ENCODE measurements around the gene RPRD1B. TPM values are rescaled to one million over a fixed set of nuclear protein-coding genes. Genes with fewer than 3 reads are reported as not detected.

Gene RPRD1B
- total and polyA plus RNA-seq, 5 donors, result 18.5 to 88.5 (median 67.7) TPM

DNA sequence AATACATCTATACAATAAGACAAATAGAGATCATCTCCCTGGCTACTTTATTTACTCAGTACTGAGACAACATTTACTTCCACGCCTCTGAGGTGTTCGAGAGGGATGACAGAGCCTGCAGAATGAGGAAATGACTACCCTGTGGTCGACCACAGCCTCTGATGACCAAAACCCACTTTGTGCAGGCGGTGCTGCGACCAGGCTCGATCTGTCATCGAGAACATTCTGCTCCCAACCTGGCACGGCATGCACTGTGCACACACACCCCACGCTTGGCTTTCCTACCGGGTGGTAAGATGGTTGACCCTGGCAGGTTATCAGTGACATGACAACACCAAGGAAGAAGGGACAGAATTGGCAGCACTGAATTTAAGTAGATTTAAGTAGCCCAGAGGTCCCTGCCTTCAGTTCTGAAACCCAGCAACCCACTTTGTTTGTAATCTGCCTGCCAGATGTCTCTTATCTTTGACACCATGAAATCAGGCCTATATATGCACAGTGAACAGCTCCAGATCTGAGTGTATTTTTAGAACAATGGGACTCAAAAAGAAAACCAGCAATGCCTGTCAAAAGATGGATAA, 42.9 kb upstream of the RPRD1B start:
- Histone ChIP-seq H3K27me3 (ENCODE audit: control insufficient read depth, insufficient read depth) (no peaks in the 10 kb centered on the region), H3K4me3 (ENCODE audit: low read length) (no peak overlapping the region), H3K9me3 (ENCODE audit: control insufficient read depth, low read length) (no peaks in the 10 kb centered on the region), H3K4me1 (ENCODE audit: control insufficient read depth, insufficient read depth, low read length) (peaks cover 19% of the 10 kb centered on the region), H3K27ac (ENCODE audit: low read length) (peak overlapping the region; percentile 87)
- ATAC-seq (peak; percentile 72 to 80), DNase-seq (peak; percentile 66 to 87 (median 82))
- intact Hi-C loops (cut with DNase I), result loop anchor here (5.0 to 10.0 kb wide), 3 partner anchors 83 to 426 kb away; partner anchors contain the start of gene VSTM2L (in 2 of the 4)
- WGBS, result 40% methylated on average over 10 of the region's 10 CpGs

DNA sequence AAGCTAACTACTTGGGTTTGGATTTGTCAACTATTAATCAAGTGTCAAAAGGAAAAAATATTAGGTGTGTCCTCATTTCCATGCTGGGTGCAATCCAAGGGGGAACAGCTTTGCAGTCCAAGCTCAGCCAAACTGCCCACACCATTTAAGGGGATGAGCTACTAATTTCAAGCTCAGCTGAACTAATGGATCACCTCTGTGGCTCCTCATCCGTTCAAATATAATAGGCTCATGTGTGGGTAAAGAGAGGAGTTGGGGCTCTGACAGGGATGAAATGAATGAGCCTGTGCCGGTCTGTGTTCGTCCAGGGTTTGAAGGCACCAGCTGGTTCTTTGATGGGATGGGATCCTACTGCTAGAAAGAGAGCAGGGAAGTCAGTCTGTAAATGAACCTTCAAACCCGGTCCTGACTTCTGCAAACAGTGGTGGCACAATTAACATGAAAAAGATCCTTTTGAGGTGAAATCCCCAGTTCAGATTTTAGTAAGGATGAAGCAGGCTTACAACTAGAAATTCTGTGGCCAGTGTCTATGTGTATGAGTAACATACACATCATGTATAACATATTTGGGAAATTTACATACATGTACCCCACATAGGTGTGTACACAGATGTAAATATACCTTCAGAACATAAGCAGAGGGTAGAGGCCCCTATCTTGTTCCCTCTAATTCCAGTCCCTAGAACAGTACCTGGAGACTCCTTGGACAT, 42.2 kb upstream of the RPRD1B start:
- WGBS, result 40% methylated on average over 4 of the region's 4 CpGs
- intact Hi-C loops (cut with DNase I), result loop anchor here (5.0 to 10.0 kb wide), 3 partner anchors 84 to 427 kb away; partner anchors contain the start of gene VSTM2L (in 2 of the 4)
- no peaks in the 10 kb centered on the region for H3K9me3 ChIP-seq (ENCODE audit: control insufficient read depth, low read length)
- peak in 1 of 2 donors; percentile 1 for ATAC-seq
- peaks cover 19% of the 10 kb centered on the region for H3K4me1 ChIP-seq (ENCODE audit: control insufficient read depth, insufficient read depth, low read length)
- no peak overlapping the region for H3K4me3 ChIP-seq (ENCODE audit: low read length)
- peak overlapping the region; percentile 87 for H3K27ac ChIP-seq (ENCODE audit: low read length)
- DNase-seq, result no peak
- no peaks in the 10 kb centered on the region for H3K27me3 ChIP-seq (ENCODE audit: control insufficient read depth, insufficient read depth)

DNA sequence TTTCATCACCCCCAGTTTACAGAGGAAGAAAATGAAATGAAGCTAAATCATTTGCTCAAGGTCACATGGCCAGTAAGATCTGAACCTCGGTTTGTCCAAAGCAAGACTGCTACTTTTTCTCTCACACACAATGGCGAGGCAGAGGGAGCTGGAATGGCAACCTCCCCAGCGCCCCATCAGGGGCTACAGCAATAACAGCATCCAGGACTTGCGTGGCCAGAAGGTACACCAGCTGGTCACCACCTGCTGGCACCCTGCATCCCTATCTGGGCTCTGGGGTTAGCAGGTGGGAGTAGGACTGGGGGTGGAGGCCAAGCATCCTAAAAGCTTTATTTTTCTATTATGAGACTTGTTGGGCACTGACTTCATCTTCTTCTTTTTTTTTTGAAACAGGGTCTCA, 41.6 kb upstream of the RPRD1B start:
- 90% methylated on average over 4 of the region's 4 CpGs for WGBS
- H3K4me1 ChIP-seq (ENCODE audit: control insufficient read depth, insufficient read depth, low read length), result peaks cover 19% of the 10 kb centered on the region
- ATAC-seq, result no peak

DNA sequence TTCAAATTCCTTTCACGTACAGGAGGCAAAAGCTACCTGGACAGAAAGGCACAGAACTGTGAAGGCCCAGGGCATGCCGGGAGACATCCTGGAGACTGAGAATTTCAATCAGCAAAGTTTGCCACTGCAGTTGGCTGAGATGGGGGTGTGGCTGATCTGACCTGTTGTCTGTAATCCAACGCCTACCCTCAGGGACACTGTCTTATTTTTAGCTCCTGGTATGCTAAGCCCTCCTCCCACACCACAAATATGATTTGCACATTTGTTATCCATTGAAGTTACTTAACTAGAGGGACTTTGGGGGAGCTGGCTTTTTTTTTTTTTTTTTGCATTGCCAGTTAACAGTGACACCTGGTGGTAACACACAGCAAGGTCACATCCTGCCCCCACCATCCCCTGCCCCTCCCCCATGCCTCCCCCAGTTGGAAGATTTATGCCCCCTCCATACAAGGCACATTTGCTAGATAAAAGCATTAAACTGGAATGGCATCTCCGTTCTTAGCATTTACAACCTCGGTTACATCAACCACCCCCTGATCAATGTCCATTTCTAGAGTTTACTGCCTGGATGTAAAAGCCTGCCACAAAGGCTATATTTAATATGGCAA, 40.6 kb upstream of the RPRD1B start:
- H3K4me1 ChIP-seq (ENCODE audit: control insufficient read depth, insufficient read depth, low read length), result peaks cover 19% of the 10 kb centered on the region
- intact Hi-C loops (cut with DNase I), result loop anchor here (5.0 to 10.0 kb wide), 3 partner anchors 86 to 428 kb away; partner anchors contain the start of gene VSTM2L (in 2 of the 4)
- ATAC-seq (peak; percentile 68 to 72), DNase-seq (peak in 2 of 3 donors; percentile 58 to 69)
- H3K27ac ChIP-seq (ENCODE audit: low read length), result peak overlapping the region; percentile 81
- no peak overlapping the region for H3K4me3 ChIP-seq (ENCODE audit: low read length)
- 58% methylated on average over 5 of the region's 5 CpGs for WGBS
- H3K9me3 ChIP-seq (ENCODE audit: control insufficient read depth, low read length), result no peaks in the 10 kb centered on the region
- H3K27me3 ChIP-seq (ENCODE audit: control insufficient read depth, insufficient read depth), result no peaks in the 10 kb centered on the region

More for the DNA sequence above, 41.6 kb upstream of the RPRD1B start:
- no peaks in the 10 kb centered on the region for H3K27me3 ChIP-seq (ENCODE audit: control insufficient read depth, insufficient read depth)
- no peak overlapping the region for H3K4me3 ChIP-seq (ENCODE audit: low read length)
- DNase-seq, result no peak
- H3K27ac ChIP-seq (ENCODE audit: low read length), result peak overlapping the region; percentile 81
- H3K9me3 ChIP-seq (ENCODE audit: control insufficient read depth, low read length), result no peaks in the 10 kb centered on the region
- intact Hi-C loops (cut with DNase I), result loop anchor here (5.0 to 10.0 kb wide), 3 partner anchors 85 to 427 kb away; partner anchors contain the start of gene VSTM2L (in 2 of the 4)

DNA sequence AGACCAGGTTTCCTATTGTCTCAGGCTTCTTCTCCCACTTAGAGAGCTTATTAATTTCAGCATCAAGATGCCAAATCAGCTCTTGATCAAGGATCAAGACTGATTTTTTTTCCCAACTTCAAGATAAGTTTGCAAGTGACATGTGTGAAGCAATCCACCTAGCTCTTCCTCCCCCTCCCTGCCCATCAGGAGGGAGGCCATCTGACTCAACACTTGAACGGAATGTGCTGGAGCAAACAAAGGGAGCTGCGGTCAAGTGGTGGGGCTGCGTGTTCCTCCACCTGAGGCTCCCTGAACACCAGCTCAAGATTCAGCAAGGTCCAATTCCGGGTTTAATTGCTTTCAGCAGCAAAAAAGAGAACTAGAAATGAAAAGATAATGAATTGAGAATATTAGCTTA, 39.0 kb upstream of the RPRD1B start:
- WGBS, result 70% methylated on average over 4 of the region's 4 CpGs
- intact Hi-C loops (cut with DNase I), result loop anchor here (5.0 to 10.0 kb wide), 3 partner anchors 87 to 430 kb away; partner anchors contain the start of gene VSTM2L (in 2 of the 4)
- Histone ChIP-seq H3K27ac (ENCODE audit: low read length) (no peak overlapping the region), H3K9me3 (ENCODE audit: control insufficient read depth, low read length) (no peaks in the 10 kb centered on the region), H3K4me1 (ENCODE audit: control insufficient read depth, insufficient read depth, low read length) (peaks cover 13% of the 10 kb centered on the region), H3K27me3 (ENCODE audit: control insufficient read depth, insufficient read depth) (no peaks in the 10 kb centered on the region), H3K4me3 (ENCODE audit: low read length) (no peak overlapping the region)
- peak in 1 of 3 donors; percentile 54 for DNase-seq
- ATAC-seq, result no peak

DNA sequence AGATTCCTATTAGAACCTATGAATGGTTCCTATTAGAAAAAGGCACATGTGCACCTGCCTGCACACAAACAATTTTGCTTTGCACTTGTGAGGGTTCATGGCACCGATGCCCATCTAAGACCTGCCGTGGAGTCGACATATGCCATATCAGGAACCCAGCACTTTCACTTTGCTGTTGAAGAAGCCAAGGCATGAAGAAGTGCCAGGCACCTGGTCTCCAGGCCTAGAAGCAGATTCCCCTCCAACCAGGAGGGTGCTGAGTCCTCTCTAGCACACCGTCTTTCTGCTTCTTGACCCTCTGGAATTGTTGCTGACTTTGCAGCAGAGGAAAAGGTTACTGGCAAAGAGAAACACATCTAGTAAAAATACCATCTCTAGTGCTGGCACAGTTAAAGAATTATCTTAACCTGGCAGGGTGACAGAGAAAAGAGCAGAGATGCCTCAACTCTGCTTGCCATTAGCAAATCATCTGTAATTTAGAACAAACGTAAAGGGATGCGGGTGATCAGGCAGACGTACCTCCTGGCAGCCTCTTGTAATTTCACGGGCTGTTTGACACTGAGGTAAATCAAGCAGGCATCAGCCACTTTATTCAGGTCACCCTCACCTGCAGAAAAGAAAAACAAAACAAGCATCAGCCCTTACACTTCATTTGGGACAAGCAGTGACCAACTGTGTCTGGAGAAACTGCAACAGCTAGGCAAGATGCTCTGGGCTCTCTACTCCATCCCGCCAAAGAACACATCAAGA, 37.5 kb upstream of the RPRD1B start:
- Histone ChIP-seq H3K9me3 (ENCODE audit: control insufficient read depth, low read length) (no peaks in the 10 kb centered on the region), H3K4me3 (ENCODE audit: low read length) (no peak overlapping the region), H3K27me3 (ENCODE audit: control insufficient read depth, insufficient read depth) (no peaks in the 10 kb centered on the region), H3K4me1 (ENCODE audit: control insufficient read depth, insufficient read depth, low read length) (peaks cover 9% of the 10 kb centered on the region), H3K27ac (ENCODE audit: low read length) (peak overlapping the region; percentile 71)
- 68% methylated on average over 9 of the region's 9 CpGs for whole genome bisulfite sequencing
- ATAC-seq, result no peak
- intact Hi-C loops (cut with DNase I), result loop anchor here in 2 of 4 donors (10.0 kb wide), 1 partner anchor 431 kb away; no protein-coding TSS in a partner anchor
- no peak for DNase-seq

DNA sequence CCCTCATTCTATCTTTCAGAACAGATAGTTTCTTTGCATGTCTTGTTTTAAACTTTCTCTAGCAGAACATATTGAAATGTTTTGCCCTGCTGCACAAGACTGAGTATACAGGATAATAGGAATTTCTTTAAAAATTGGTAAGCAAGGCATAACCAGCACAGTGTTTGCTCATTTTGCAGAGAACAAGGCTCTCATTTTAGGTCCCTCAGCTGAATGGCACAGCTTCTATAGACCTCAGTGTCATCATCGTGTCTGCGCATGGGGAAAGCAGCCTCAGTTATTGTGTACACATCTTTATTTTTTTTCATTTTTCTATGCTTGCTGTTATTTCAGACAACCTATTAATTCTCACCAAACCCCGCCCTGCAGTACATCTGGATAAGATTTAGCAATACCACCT, 36.0 kb upstream of the RPRD1B start:
- DNase-seq (no peak), ATAC-seq (no peak)
- H3K9me3 ChIP-seq (ENCODE audit: control insufficient read depth, low read length), result no peaks in the 10 kb centered on the region
- H3K27ac ChIP-seq (ENCODE audit: low read length), result no peak overlapping the region
- no peaks in the 10 kb centered on the region for H3K27me3 ChIP-seq (ENCODE audit: control insufficient read depth, insufficient read depth)
- peaks cover 5% of the 10 kb centered on the region for H3K4me1 ChIP-seq (ENCODE audit: control insufficient read depth, insufficient read depth, low read length)
- intact Hi-C loops (cut with DNase I), result loop anchor here in 2 of 4 donors (10.0 kb wide), 1 partner anchor 433 kb away; no protein-coding TSS in a partner anchor
- H3K4me3 ChIP-seq (ENCODE audit: low read length), result no peak overlapping the region
- WGBS, result 96% methylated on average over 3 of the region's 3 CpGs

DNA sequence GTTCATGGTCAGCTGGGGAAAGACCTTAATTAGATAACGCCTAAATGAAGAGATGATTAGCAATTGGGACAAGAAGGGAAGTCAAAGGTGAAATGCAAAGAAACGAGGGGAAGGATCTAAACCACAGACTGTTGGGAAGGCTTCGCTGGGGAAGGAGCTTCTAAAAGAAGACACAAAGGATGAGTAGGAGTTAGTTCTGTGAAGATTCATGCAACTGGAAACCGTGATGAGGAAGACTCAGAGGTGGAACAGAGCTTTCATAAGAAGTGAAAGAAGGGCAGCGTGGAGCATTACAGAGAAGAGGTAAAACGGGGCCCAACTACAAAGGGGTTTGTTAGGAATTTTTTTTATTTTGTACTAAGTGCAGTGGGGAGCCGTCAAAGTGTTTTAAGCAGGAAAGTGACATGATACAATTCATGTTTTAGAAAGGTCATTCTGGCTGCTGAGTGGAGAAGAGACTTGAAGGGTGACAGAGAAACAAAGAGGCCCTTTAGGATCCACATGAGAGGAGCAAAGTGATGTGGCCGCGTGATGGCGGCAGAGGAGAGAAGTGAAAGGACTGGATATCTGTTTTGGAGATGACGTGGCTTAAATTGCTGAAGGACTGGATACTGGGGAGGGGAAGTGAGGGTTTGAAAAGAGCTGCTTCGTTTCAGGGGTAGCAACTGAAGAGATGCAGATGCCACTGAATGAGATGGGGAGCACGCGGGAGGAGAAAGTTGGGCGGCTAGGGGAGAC, 33.9 kb upstream of the RPRD1B start:
- WGBS, result 85% methylated on average over 15 of the region's 15 CpGs

DNA sequence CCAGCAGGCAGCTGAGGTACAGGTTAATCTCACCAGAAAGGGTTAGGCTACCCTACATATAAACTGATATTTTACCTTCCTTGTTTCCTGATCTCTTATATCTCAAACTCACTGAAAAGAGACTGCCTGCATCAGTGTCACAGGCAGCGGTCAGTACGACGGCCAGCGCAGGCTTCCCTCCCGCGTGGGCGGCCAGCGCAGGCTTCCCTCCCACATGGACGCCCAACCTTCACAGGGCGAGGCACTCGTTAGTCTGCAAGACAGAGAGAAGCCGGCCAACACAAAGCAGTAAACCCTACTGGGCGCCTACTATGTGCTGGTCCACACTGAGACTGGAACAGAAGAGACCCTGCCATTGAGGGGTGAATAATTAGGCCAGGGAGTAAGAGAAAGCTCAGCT, 33.3 kb upstream of the RPRD1B start:
- DNase-seq, result no peak
- no peaks in the 10 kb centered on the region for H3K9me3 ChIP-seq (ENCODE audit: control insufficient read depth, low read length)
- no peaks in the 10 kb centered on the region for H3K27me3 ChIP-seq (ENCODE audit: control insufficient read depth, insufficient read depth)
- no peak overlapping the region for H3K27ac ChIP-seq (ENCODE audit: low read length)
- 89% methylated on average over 13 of the region's 13 CpGs for WGBS
- no peak for ATAC-seq
- H3K4me3 ChIP-seq (ENCODE audit: low read length), result no peak overlapping the region
- peaks cover 1% of the 10 kb centered on the region for H3K4me1 ChIP-seq (ENCODE audit: control insufficient read depth, insufficient read depth, low read length)
- intact Hi-C loops (cut with DNase I), result no loop called here

More for the DNA sequence above, 33.9 kb upstream of the RPRD1B start:
- Histone ChIP-seq H3K9me3 (ENCODE audit: control insufficient read depth, low read length) (no peaks in the 10 kb centered on the region), H3K4me3 (ENCODE audit: low read length) (no peak overlapping the region), H3K4me1 (ENCODE audit: control insufficient read depth, insufficient read depth, low read length) (peaks cover 2% of the 10 kb centered on the region), H3K27me3 (ENCODE audit: control insufficient read depth, insufficient read depth) (no peaks in the 10 kb centered on the region), H3K27ac (ENCODE audit: low read length) (no peak overlapping the region)
- DNase-seq (no peak), ATAC-seq (no peak)
- intact Hi-C loops (cut with DNase I), result loop anchor here in 2 of 4 donors (10.0 kb wide), 1 partner anchor 435 kb away; no protein-coding TSS in a partner anchor

Measured in right cardiac atrium (tissue), 5 donors.